GM10266 (cell line): Measurements from ENCODE around the gene GLOD5.

Experiments used
- DNase-seq: peaks from one replicate; pipeline ENCODE4 v3.0.0; 2012; ENCODE audit errors: extremely low spot score
- CTCF ChIP-seq: IDR thresholded peaks from 2 replicates; pipeline ENCODE4 v1.5.1; 2012; ENCODE audit warnings: mild to moderate bottlenecking, low read depth; ENCODE audit not compliant: control insufficient read depth, insufficient read depth; ENCODE audit errors: missing control alignments

Gene GLOD5

GRCh38 chrX:48720577-48721250, 40.8 kb upstream of the GLOD5 start:
- DNase-seq, result no peak

GRCh38 chrX:48721916-48722315, 39.6 kb upstream of the GLOD5 start:
- DNase-seq, result no peak
- TF ChIP-seq CTCF, result no peak

More at GRCh38 chrX:48720577-48721250, 40.8 kb upstream of the GLOD5 start:
- TF ChIP-seq CTCF, result no peak

- no peak for TF ChIP-seq CTCF
- DNase-seq, result no peak
Observed at GRCh38 chrX:48726596-48726995, 35.0 kb upstream of the GLOD5 start.

- DNase-seq, result no peak
- TF ChIP-seq CTCF, result no peak
Observed at GRCh38 chrX:48728653-48729052, 32.9 kb upstream of the GLOD5 start.

GRCh38 chrX:48736303-48736702, 25.2 kb upstream of the GLOD5 start:
- no peak for DNase-seq
- TF ChIP-seq CTCF, result no peak

GRCh38 chrX:48736878-48737212, 24.7 kb upstream of the GLOD5 start:
- DNase-seq, result no peak

More at GRCh38 chrX:48736878-48737212, 24.7 kb upstream of the GLOD5 start:
- TF ChIP-seq CTCF, result no peak
